HG03457 (cell line): ENCODE results near the gene ZBTB8A.
"Not testable (repeated sequence)": the region's sequence is repeated elsewhere in the genome, so short reads cannot be mapped to it uniquely, and the experiment has no call there.

Experiments used
- ATAC-seq: cut with Tn5 transposase; IDR thresholded peaks from one replicate; pipeline ENCODE4 v1.9.1; 2021; ENCODE audit warnings: moderate number of reproducible peaks; ENCODE audit not compliant: unreplicated experiment

Gene ZBTB8A

GRCh38 chr1:32536117-32536516, 3.1 kb upstream of the ZBTB8A start:
- ATAC-seq = no peak

GRCh38 chr1:32536764-32537163, 2.5 kb upstream of the ZBTB8A start:
- no peak for ATAC-seq

- no peak for ATAC-seq
Measured at GRCh38 chr1:32539584-32540571, 651 bp downstream of the ZBTB8A start.

- ATAC-seq = no peak
Measured at GRCh38 chr1:32540605-32541004, 1.4 kb downstream of the ZBTB8A start.

- ATAC-seq = no peak
Measured at GRCh38 chr1:32541064-32541566, 1.9 kb downstream of the ZBTB8A start.

GRCh38 chr1:32546611-32547010, 7.4 kb downstream of the ZBTB8A start:
- no peak for ATAC-seq

- ATAC-seq = no peak
Measured at GRCh38 chr1:32549616-32550015, 10.4 kb downstream of the ZBTB8A start.

GRCh38 chr1:32554288-32554687, 15.1 kb downstream of the ZBTB8A start:
- ATAC-seq = no peak

GRCh38 chr1:32557035-32557434, 17.8 kb downstream of the ZBTB8A start:
- ATAC-seq = not testable (repeated sequence)

GRCh38 chr1:32557812-32558211, 18.6 kb downstream of the ZBTB8A start:
- no peak for ATAC-seq

- ATAC-seq = no peak
Measured at GRCh38 chr1:32568929-32569328, 29.7 kb downstream of the ZBTB8A start.

GRCh38 chr1:32580348-32581017, 41.3 kb downstream of the ZBTB8A start:
- ATAC-seq = no peak

GRCh38 chr1:32592943-32593342, 53.7 kb downstream of the ZBTB8A start:
- no peak for ATAC-seq

- no peak for ATAC-seq
Measured at GRCh38 chr1:32600034-32600433, 60.8 kb downstream of the ZBTB8A start.

- no peak for ATAC-seq
Measured at GRCh38 chr1:32605711-32606424, 66.6 kb downstream of the ZBTB8A start.

- ATAC-seq = no peak
Measured at GRCh38 chr1:32606565-32607371, 67.5 kb downstream of the ZBTB8A start.

GRCh38 chr1:32609180-32609579, 70.0 kb downstream of the ZBTB8A start:
- no peak for ATAC-seq

GRCh38 chr1:32611859-32612188, 72.6 kb downstream of the ZBTB8A start:
- no peak for ATAC-seq

GRCh38 chr1:32612189-32612881, 73.1 kb downstream of the ZBTB8A start:
- ATAC-seq = no peak

- ATAC-seq = no peak
Measured at GRCh38 chr1:32613472-32613871, 74.2 kb downstream of the ZBTB8A start.
